ENCODE results near the gene ERLIN1.

Gene ERLIN1

DNA sequence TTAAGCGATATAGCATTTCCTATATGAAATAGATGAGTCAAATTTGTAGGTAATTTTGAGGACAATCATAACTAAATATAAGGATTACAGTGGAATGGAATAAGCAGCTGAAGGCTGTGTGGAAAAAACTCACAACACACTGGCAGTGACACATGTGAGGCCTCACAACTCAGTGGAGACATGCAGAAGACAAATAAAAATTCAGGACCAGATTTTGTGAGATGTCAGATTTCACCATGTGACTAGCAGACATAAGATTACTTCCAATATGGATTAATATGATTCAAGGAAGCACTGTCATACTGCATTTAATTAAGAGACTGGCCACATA, 17.6 kb downstream of the ERLIN1 start:
- no peak for DNase-seq

DNA sequence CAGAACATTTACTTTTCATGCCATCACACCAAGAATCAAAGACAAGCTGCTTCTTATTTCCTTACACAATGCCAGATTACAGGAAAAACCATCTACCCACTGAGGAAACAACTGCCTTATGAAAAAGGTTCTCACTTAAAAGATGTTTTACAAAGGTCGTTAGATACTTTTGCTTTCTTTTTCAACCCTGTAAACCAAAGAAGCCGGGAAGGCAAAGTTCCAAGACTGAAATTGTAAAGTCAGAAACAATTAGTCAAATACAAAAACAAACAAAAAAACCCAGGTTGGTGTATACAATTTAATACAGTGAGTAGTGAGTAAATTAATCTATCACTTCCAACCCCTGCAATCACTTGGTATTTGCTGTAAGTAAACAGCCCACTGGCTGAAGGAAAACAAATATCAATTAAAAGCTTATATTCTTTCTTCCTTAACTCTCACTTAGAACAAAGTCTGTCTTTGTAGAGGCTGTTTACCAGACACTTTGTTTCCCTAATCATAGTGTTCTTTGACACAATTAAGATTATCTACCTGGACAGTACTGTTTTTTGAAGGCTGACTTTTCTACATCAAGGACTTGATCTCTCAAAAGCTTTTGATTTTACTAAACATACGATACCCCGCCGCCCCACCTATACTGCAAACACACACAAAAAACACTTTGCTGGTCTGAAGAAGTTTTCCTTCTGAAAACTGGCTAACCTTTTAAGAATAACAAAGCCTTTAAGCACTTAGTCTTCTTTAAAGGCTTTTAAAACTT, 18.1 kb downstream of the ERLIN1 start:
- no peak for DNase-seq

DNA sequence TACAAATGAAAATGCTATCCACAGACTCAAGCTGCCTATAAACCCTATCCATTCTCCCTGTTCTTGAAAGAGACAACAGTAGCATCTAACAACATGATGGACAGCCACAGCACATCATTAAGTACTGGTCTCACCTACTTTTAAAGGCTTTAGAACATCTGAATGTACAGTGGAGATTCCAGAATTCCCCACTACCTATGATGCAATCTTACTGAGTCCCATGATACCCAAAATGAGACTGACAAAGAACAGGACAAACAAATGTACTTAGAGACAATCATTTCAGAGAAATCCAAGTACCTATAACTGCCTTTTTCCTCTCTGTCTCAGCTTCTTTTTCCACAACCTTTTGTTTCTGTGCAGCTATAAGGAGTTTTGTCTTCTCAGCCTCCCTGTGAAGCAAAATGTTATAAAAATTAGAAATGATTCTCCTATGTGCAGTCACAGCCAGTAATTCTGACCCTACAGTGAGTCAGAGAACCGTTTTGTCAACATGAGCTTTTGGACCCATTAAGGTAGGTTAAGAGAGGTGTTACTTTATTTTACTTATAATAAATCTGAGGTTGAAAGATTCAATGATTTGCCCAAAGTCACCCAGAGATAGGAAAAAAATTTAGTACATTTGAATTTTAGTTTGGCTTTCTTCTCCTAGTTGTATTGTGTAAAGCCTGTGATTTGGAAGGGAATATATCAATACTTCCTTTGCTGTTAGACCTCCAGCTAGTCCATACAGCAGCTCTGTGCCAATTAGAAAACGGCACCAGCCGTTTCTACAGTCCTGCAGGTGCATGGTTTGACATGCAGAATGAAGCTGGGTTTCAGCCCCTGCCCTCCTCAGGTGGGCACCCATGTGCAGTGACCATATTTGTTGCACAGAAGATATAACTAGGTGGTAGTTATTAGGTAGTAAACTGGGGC, 21.9 kb downstream of the ERLIN1 start:
- DNase-seq, result no peak

DNA sequence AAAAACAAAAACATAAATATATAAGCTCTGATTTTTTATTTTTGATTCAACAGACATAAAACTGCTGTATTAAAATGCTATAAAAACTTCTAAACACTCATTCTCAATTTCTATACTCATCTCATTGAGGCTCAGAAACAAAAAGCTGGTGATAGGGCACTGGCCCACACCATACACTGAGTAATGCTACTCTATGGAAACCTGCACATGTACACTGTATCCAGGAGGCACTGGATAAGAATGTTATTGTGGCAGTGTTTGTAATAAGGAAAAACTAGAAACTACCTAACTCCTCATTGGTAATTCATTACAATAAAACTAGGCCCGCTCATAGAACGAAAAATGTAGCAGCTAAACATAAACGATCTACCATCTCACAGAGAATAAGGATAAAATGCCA, 23.1 kb downstream of the ERLIN1 start:
- no peak for DNase-seq

- no peak for DNase-seq
Measured at GRCh38 chr10:100158044-100158805, 27.6 kb downstream of the ERLIN1 start.

GRCh38 chr10:100157156-100157555, 28.7 kb downstream of the ERLIN1 start:
- no peak for DNase-seq

- no peak for DNase-seq
Measured at GRCh38 chr10:100155936-100156335, 29.9 kb downstream of the ERLIN1 start.

DNA sequence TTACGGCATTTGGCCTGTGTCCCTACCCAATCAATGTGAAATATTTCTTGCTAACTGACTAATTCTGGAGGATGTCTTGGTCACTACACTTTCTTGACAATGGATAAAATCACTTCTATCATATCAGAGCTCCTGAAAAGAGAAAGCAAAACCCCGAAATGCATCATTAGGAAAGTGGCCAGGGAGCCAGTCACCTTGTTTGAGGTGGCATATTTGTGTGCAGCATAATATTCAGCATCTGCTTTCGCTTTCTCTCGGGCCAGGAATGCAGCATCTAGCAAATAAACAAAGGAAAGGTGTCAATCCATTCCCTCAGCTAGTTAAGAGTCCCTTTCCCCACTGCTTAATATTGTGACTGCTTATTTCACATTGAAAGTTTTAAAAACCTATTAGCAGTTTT, 31.2 kb downstream of the ERLIN1 start:
- no peak for DNase-seq

DNA sequence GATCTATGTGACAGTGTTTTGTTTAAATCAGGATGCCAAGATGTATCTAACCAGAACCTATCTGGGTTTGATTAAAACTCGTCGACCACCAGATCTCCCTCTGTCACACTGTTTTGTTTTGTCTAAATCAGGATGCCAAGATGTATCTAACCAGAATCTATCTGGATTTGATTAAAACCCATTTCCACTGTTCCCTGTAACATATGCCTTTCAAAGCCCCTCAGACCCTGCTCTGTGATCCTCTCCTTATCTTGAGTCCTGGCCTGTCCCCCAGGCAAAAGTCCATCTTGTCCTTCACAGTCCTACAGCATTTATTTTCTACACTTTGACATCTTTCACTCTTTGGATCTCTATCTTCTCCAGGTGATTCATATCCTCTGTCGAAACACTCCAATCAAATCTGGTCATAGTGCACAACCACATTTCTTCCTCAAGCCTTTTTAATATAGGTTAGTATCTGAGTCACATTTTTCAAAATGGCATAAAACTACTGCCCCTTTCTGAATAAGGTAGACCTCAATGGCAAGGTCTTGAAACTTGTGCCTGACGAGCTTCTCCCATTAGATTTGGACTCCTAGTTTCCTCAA, 32.5 kb downstream of the ERLIN1 start:
- no peak for DNase-seq

DNA sequence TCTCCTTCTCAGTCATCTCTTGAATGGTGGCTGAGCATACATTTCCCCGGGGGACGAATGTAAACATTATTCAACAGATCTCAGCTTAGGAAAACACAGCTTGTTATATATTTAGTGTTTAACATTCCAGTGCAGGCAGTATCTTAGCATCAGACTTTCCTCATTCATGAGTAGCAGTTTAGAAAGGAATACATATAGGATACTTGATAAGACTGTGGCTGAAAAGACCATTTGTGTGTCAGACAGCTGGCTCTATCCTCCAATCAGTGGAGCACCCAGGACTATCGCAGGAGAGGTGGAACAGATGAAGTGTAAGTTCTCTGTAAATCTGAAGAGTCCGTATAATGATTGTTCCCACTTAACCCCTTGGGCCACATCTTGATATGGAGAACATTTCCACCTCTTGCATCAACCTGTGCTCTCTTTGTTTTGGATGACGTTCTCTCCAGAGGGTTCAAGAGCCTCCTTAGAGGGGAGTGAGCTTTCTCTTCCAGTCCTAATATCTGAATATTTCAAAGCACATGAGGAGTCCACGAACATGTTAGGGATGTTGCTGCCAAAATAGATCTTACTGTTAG, 34.0 kb downstream of the ERLIN1 start:
- DNase-seq, result no peak

DNA sequence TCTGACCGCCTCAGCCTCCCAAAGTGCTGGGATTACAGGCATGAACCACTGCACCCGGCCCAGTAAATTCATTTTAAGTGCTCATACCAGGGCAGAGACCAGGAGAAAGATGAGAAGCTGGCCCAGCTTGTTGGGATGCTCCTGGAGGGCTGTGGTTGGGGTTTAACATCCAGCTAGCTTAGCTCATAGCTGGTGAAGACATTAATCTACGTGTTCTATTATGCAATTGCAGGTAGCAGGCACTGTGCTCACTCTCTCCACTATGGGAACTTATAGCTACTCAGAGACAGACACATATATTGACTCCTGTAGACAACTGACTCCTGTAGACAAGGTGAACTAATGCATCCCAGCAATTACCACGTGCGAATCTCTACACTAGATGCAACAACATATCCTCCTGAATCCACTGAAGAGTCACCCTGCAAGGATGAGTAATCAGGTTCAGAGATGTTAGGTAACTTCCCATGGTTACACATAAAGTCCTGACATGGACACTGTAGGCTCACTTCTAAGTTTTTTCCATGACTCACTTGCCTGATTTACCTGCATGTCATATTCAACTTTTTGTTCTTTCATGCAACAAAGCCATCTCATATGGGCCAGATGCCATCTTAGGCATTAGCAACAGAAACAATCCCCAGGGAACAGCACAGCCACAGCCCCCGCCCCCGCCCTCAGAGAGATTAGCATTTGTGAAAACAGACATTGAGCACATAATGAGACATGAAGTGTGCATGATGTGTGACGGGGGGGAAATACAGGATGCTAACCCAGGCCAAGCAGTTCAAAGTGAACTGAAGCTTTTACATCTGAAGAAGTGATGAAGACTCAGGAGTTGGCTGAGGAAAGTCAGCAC, 37.2 kb downstream of the ERLIN1 start:
- DNase-seq, result no peak

- DNase-seq, result no peak
Measured at GRCh38 chr10:100146875-100147650, 38.8 kb downstream of the ERLIN1 start.

GRCh38 chr10:100146398-100146797, 39.4 kb downstream of the ERLIN1 start:
- no peak for DNase-seq

DNA sequence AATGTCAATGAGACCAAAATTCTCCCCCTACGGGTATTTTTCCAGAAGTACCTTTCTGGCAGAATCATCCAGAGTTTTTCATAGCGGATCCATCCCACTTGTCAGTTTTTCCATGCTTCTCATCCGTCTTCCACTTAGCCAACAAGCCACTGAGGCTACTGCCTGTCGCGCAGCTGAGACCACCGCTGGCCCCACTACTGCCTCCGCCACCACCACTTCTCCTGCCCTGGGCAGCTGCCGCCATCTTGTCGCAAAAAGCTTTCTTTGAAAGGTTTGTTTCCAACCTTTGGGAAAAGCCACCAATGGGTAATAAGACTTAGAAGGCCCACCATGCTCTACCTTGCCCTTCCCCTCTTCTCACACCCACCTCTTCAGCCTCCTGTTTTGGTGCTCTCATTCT, 42.1 kb downstream of the ERLIN1 start:
- DNase-seq, result no peak

- DNase-seq, result no peak
Measured at GRCh38 chr10:100141446-100142087, 44.3 kb downstream of the ERLIN1 start.

DNA sequence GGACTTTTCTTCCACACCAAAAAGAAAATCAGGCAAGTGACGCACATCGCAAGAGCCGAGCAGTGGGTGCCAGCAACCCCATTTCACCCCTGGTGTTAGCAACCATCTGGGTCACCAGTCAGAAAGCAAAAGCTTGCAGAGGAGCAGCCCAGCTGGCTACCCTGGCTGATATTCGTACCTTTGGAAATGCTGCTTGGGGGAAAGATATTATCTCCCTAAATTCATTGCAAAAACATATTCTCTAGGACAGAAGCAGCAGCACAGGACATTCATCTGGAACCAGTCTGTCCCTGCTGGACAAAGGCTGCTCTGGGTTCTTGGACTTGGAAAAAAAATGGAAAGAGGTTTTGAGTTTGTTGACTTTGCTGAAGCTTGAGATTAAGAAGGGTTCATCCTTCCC, 45.8 kb downstream of the ERLIN1 start:
- no peak for DNase-seq

- DNase-seq, result no peak
Measured at GRCh38 chr10:100138921-100139496, 46.8 kb downstream of the ERLIN1 start.

DNA sequence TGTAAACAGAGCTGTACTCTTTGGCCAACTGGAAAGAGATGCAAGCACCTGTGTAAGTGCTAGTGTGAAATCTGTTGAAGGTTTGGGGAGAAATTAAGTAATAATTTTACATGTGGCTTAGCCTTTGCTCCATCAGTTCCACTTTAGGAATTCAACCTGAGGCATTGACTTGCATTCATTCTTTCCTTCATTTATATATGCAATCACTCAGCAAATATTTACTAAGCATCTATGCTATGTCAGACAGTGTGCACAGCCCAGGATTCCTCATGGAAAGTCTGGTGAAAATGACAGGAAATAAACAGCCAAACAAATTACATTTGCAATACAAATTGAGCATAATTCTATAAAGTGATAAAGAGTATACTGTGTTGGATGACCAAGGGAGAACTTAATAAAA, 50.3 kb downstream of the ERLIN1 start:
- no peak for DNase-seq

- no peak for DNase-seq
Measured at GRCh38 chr10:100133801-100134200, 52.0 kb downstream of the ERLIN1 start.

GRCh38 chr10:100132427-100132826, 53.4 kb downstream of the ERLIN1 start:
- DNase-seq, result no peak
